ENCODE data around the gene BICD1.

DNA sequence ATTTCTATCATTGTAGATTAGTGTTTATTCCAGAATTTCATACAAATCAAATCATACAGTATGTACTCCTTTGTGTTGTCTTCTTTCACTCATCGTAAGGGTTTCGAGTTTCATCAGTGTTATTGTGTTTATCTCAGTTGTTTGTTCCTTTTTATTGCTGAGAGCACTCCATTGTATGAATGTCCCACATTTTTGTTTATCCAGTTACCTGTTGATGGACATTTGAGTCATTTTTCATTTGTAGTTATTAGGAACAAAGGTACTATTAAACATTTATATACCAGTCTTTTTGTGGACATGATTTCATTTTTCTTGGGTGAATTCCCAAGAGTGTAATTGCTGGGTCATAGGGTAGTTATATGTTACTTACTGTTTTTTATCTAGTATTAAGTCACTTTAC, 70.0 kb downstream of the BICD1 start:
- no peak for TF ChIP-seq POLR2AphosphoS5 (IDR thresholded peaks at IDR 0.05; ENCODE audit: low read depth, low read length)
- no peak for TF ChIP-seq POLR2A (IDR thresholded peaks at IDR 0.05; ENCODE audit: low read depth, low read length)
- TF ChIP-seq TAF1 (IDR thresholded peaks at IDR 0.05; ENCODE audit: borderline replicate concordance, low read depth, low read length), result no peak

All from GM12892 (cell line).